Germinal center (tissue), 1 donor: ENCODE data around the gene IL12A.
A peak's percentile ranks its signal among the peaks of the same experiment; 100 is the strongest.

Experiments
- DNase-seq: peaks from one replicate; pipeline ENCODE4 v3.0.0; 2012; ENCODE audit warnings: mixed read lengths, low spot score

IL12A gene

DNA sequence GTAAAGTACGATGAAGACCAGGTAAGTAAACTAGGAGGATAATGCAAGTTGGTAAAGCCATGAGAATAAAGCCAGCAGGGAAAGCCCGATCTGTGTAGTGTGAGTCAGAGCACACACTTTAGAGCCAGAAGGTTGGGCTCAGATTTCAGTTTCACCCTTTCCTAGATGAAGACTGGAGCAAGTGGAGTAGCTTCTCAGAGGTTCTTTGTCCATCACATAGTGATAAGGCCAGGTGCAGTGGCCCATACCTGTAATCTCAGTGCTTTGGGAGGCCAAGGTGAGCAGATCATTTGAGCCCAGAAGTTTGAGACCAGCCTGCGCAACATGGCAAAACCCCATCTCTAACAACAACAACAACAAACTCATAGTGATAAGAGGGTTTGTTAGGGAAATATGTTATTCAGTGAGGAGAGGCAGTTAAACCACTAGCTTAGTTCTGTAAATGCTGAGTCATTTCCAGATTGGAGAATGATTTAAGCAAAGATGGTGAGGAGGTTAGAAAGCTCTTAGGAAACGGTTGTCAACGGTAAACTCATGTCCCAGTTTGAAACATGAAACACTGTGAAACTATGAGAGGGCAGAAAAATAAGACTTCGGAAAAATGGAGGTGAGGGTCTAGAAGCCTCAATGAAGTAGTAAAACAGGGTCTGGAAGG is 39.0 kb downstream of the IL12A start:
- DNase-seq = no peak

DNA sequence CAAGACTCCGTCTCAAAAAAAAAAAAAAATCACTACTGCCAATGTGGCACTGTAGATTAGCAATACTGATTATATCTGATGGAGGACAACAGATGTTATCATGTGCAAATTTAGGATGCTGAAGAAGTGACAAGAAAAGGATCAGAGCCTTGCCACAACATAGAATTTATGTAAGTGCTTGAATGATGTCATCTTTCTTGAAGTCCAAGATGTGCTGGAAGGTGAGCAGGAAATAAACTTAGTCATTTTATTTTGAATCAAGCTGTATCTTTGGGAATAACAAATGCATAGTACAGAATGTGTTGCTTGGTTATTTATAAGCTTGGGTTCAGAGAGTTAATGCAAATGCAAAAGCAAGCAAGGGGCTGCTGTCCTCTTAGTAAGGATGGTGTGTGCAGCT is 47.1 kb downstream of the IL12A start:
- no peak for DNase-seq

DNA sequence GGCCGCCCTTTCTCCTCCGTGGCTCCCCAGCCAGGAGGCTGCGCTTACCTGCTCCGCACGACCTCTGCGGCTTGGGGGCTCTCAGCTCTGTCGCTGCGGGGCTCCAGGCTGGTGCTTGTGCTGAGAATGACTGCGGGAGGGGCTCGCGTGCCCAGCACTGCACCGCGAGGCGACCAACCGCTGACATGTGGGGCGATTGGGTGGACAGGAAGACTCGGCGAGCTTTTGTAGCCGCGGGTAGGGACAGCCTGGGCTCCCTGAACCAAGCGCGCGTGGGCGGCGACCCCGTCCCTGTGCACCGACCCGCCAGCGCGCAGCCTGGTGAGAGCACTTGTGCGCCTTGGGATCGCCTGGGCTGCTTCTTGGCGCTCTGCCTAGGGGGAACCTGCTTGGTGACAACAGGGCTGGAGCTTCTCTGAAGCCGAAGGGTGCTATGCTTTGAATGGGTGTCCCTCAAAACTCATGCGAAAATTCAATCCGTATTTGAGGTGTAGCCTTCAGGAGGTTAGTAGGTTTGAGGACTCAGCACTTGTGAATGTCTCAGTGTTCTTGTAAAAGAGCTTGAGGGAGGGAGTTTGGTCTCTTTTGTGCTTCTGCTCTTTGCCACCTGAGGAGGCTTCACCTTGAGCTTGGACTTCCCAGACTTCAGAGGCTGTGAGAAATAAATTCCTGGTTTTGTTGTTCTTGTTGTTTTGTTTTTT is 50.4 kb downstream of the IL12A start:
- peak; percentile 12 for DNase-seq

DNA sequence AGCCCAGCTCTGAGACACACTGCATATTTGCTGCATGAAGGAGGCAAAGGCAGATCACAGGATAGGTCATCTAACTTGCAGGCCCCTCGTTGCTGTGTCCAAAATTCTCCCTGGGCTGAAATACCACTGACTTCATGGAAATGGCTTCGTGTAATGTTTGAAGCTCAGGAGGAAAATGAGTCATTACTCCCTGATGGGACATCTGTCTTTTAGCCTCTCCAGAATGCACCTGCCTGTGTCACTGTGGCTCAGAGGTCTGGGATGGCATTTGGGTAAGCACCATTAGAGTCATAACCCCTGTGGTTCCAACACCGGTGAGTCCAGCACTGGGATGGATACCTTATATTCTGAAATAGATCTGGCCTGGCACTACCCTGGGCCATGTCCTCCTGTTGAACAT is 51.5 kb downstream of the IL12A start:
- DNase-seq = no peak

DNA sequence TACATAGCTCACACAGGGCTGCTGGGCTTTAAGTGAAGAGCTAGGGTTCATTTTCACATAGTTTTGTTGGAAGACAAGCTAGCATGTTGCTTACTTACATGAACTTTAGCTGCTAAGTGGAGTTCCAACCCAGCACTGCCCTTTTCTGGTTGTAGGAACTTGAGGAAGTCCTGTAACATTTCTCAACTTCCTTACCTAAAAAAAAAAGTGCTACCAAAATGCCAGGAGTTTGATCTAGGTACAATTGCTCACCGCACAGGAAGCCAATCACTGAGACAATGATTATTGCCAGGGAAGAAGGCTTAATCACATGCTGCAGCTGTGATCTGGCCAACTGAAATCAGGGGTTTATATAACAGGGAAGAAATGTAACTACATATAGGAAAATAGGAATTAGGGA is 52.8 kb downstream of the IL12A start:
- DNase-seq = no peak

DNA sequence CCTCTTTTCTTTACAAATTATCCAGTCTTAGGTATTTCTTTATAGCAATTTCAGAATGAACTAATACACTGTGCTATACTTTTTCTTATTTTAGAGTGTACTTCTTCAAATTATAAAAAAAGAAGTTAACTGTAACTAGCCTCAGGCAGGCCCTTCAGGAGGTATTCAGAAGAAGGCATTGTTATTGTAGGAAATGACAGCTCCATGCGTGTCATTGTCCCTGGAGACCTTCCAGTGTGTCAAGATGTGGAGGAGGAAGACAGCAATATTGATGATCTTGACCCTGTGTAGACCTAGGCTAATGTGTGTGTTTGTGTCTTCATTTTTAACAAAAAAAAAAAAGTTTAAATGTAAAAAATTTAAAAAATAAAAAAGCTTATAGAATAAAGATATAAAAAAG is 55.5 kb downstream of the IL12A start:
- no peak for DNase-seq
